HG02973 (cell line): ENCODE data around the gene ZNF37A.
"Not testable (repeated sequence)": the region's sequence is repeated elsewhere in the genome, so short reads cannot be mapped to it uniquely, and the experiment has no call there.

Experiments used
- ATAC-seq: cut with Tn5 transposase; IDR thresholded peaks from one replicate; pipeline ENCODE4 v1.9.1; 2021; ENCODE audit warnings: moderate library complexity; ENCODE audit not compliant: unreplicated experiment

The ZNF37A gene

GRCh38 chr10:38147686-38148085 is 53.5 kb downstream of the ZNF37A start:
- no peak for ATAC-seq

GRCh38 chr10:38150891-38151463 is 56.8 kb downstream of the ZNF37A start:
- ATAC-seq: not testable (repeated sequence)

- ATAC-seq: no peak
Observed at GRCh38 chr10:38156416-38157269, 62.5 kb downstream of the ZNF37A start.

GRCh38 chr10:38157270-38157685 is 63.1 kb downstream of the ZNF37A start:
- ATAC-seq: no peak

- no peak for ATAC-seq
Observed at GRCh38 chr10:38159004-38159403, 64.9 kb downstream of the ZNF37A start.

DNA sequence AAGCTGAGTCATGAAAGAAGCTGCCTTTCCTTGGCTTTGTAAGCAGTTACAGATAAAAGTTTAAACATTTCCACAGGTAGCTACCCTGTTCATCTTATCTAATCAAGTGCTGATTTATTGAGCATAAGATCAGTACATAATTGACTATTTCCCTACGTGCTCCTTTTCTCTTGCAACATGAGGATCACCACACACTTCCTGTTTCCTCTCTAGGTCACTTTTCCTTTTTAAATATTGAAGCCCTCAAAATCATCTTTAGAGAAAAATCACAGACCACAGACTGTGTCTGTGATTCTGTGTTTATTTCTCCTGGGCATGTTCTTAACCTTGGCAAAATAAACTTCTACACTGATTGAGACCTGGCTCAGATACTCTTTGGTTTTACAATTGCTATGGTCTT is 69.5 kb downstream of the ZNF37A start:
- ATAC-seq: no peak

DNA sequence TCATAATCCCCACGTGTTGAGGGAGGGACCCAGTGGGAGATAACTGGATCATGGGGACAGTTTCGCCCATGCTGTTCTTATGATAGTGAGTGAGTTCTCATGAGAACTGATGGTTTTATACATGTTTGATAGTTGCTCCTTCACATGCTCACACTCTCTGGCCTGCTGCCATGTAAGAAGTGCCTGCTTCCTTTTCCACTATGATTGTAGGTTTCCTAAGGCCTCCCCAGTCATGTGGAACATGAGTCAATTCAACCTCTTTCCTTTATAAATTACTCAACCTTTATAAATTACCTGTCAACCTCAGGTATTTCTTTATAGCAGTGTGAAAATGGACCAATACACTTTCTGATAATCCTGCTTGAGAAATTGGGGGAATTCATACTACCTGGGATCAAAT is 80.2 kb downstream of the ZNF37A start:
- ATAC-seq: no peak

- ATAC-seq: no peak
Observed at GRCh38 chr10:38184477-38184876, 90.3 kb downstream of the ZNF37A start.
